Measurements from ENCODE around the gene MRM1. TPM values are rescaled to one million over a fixed set of nuclear protein-coding genes. Genes with fewer than 3 reads are reported as not detected.
"Not testable (repeated sequence)": the region's sequence is repeated elsewhere in the genome, so short reads cannot be mapped to it uniquely, and the experiment has no call there.

The MRM1 gene
- total RNA-seq, 1 donor from 2014 or later, result 2.6 TPM

GRCh38 chr17:36602030-36602748, 806 bp downstream of the MRM1 start:
- Mint-ChIP-seq H3K27ac (ENCODE audit: unreplicated experiment) (peak overlapping the region; percentile 32), H3K4me3 (ENCODE audit: unreplicated experiment) (peak overlapping the region; percentile 76), H3K36me3 (ENCODE audit: low read depth) (no peaks in the 10 kb centered on the region), H3K4me1 (ENCODE audit: low read depth) (peaks cover 30% of the 10 kb centered on the region), H3K9me3 (ENCODE audit: low read depth) (no peaks in the 10 kb centered on the region), H3K27me3 (ENCODE audit: low read depth) (no peaks in the 10 kb centered on the region)
- no peak for TF ChIP-seq CTCF (IDR thresholded peaks at IDR 0.05)
- no peak for DNase-seq (ENCODE audit: low spot score)

GRCh38 chr17:36602924-36603384, 1.6 kb downstream of the MRM1 start:
- Mint-ChIP-seq H3K9me3 (ENCODE audit: low read depth) (no peaks in the 10 kb centered on the region), H3K4me1 (ENCODE audit: low read depth) (peaks cover 30% of the 10 kb centered on the region), H3K27ac (ENCODE audit: unreplicated experiment) (peak overlapping the region; percentile 8), H3K36me3 (ENCODE audit: low read depth) (no peaks in the 10 kb centered on the region), H3K4me3 (ENCODE audit: unreplicated experiment) (peak overlapping the region; percentile 76), H3K27me3 (ENCODE audit: low read depth) (no peaks in the 10 kb centered on the region)
- peak; percentile 96 for TF ChIP-seq CTCF (IDR thresholded peaks at IDR 0.05)
- DNase-seq (ENCODE audit: low spot score), result no peak

- H3K9me3 Mint-ChIP-seq (ENCODE audit: low read depth); H3K4me3 Mint-ChIP-seq (ENCODE audit: unreplicated experiment); H3K27me3 Mint-ChIP-seq (ENCODE audit: low read depth); H3K27ac Mint-ChIP-seq (ENCODE audit: unreplicated experiment); H3K36me3 Mint-ChIP-seq (ENCODE audit: low read depth): not testable (repeated sequence)
- peak; percentile 14 for DNase-seq (ENCODE audit: low spot score)
- peaks cover 30% of the 10 kb centered on the region for H3K4me1 Mint-ChIP-seq (ENCODE audit: low read depth)
These were observed 3.6 kb downstream of the MRM1 start for GRCh38 chr17:36605028-36605427.

- H3K27me3 Mint-ChIP-seq (ENCODE audit: low read depth), result no peaks in the 10 kb centered on the region
- no peak overlapping the region for H3K27ac Mint-ChIP-seq (ENCODE audit: unreplicated experiment)
- H3K4me3 Mint-ChIP-seq (ENCODE audit: unreplicated experiment), result no peak overlapping the region
- H3K4me1 Mint-ChIP-seq (ENCODE audit: low read depth), result peaks cover 13% of the 10 kb centered on the region
- TF ChIP-seq CTCF (IDR thresholded peaks at IDR 0.05), result no peak
- DNase-seq (ENCODE audit: low spot score), result peak; percentile 51
- H3K36me3 Mint-ChIP-seq (ENCODE audit: low read depth), result no peaks in the 10 kb centered on the region
- H3K9me3 Mint-ChIP-seq (ENCODE audit: low read depth), result no peaks in the 10 kb centered on the region
These were observed 6.9 kb downstream of the MRM1 start for GRCh38 chr17:36608280-36608679.

GRCh38 chr17:36608794-36609497, 7.6 kb downstream of the MRM1 start:
- Mint-ChIP-seq H3K4me3 (ENCODE audit: unreplicated experiment) (no peak overlapping the region), H3K9me3 (ENCODE audit: low read depth) (no peaks in the 10 kb centered on the region), H3K27ac (ENCODE audit: unreplicated experiment) (no peak overlapping the region), H3K36me3 (ENCODE audit: low read depth) (peaks cover 2% of the 10 kb centered on the region), H3K4me1 (ENCODE audit: low read depth) (peaks cover 12% of the 10 kb centered on the region), H3K27me3 (ENCODE audit: low read depth) (no peaks in the 10 kb centered on the region)
- peak; percentile 74 for TF ChIP-seq CTCF (IDR thresholded peaks at IDR 0.05)
- peak; percentile 90 for DNase-seq (ENCODE audit: low spot score)

Measured in chondrocyte (in vitro differentiated cells).